Stimulated activated CD8-positive, alpha-beta memory T cell treated with anti-CD3 and anti-CD28 coated beads, Interleukin-7, amount 100 ng/mL, for 4 hours (primary cell): ENCODE results near the gene USP31.
"Not testable (repeated sequence)": the region's sequence is repeated elsewhere in the genome, so short reads cannot be mapped to it uniquely, and the experiment has no call there.

Experiments
- DNase-seq, 2 donors: peaks; one replicate each; pipeline ENCODE4 v3.0.0-alpha.2; 2020; ENCODE audit warnings: low read depth in 2 of 2

Gene USP31

DNA sequence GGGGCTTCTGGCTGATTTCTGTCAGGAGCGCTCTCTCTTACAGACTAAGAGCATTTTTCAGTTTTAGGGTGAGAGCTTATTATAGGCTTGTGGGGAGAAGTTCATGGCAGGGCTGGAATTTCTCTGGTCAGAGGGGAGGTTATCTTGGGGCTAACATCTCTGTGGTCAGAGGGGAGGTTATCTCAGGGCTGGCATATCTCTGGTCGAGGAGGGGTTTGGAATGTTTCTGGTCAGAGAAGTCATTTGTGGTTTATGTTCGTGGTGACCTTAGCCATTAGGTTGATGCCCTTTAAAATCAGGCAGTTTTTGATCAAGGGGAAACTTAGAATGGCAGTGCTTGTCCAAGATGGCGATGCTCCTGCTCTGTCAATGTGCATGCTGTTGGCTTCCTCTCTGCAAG, 10.8 kb upstream of the USP31 start:
- no peak for DNase-seq

DNA sequence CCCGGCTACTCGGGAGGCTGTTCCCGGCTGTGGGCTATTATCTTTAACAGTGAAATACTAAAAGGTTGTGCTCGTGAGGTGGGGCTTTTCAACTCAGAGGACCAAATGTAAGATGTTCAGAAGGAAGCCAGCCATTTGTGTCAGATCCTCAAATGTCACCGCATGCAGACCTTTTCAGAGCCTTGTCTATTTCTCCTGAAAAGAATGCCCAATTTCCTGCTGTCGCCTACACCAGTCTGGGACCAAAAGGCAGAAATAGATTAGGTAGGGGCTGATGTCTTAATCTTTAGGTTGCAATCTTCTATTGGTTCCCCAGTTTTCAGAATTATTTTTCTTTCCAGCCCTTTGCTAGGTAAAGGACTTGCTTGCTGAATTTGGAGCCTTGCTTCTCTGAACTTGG, 8.9 kb upstream of the USP31 start:
- no peak for DNase-seq

- DNase-seq = no peak
These were observed 7.8 kb upstream of the USP31 start for GRCh38 chr16:23156946-23157460.

DNA sequence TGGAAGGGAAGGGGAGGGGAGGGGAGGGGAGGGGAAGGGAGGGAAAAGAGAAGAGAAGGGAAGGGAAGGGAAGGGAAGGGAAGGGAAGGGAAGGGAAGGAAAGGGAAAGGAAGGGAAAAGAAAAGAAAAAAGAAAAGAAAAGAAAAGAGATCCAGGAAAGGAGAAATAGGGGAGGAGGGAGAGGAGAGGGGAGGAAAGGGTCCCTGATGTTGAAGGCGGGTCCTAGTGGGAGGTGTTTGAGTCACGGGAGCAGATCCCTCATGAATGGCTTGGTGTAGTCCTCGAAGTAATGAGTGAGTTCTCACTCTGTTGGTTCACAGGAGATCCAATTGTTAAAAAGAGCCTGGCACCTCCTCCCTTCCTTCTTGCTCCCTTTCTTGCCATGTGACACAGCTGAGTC, 6.9 kb upstream of the USP31 start:
- DNase-seq = no peak

DNA sequence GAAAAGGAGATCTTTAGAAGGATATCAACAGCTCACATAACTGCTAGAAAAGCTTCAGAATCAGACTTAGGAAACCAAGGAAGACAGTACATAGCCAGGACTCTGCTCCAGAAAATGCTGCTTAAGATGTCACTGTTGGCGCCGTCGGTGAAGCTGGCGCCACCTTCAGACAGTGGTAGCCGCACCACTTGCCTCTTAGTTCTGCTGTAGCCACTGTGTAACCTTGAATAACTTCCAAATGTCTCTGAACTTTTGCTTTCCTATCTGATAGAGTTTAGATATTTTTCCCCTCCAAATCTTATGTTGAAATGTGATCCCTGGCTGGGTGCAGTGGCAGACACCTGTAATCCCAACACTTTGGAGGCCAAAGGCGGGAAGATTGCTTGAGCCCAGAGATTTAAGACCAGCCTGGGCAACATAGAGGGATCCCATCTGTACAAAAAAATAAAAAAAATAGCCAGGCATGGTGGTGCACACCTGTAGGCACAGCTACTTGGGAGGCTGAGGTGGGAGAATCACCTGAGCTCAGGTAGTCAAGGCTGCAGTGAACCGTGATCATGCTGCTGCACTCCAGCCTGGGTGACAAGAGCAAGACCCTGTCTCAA, 6.3 kb upstream of the USP31 start:
- DNase-seq = no peak

DNA sequence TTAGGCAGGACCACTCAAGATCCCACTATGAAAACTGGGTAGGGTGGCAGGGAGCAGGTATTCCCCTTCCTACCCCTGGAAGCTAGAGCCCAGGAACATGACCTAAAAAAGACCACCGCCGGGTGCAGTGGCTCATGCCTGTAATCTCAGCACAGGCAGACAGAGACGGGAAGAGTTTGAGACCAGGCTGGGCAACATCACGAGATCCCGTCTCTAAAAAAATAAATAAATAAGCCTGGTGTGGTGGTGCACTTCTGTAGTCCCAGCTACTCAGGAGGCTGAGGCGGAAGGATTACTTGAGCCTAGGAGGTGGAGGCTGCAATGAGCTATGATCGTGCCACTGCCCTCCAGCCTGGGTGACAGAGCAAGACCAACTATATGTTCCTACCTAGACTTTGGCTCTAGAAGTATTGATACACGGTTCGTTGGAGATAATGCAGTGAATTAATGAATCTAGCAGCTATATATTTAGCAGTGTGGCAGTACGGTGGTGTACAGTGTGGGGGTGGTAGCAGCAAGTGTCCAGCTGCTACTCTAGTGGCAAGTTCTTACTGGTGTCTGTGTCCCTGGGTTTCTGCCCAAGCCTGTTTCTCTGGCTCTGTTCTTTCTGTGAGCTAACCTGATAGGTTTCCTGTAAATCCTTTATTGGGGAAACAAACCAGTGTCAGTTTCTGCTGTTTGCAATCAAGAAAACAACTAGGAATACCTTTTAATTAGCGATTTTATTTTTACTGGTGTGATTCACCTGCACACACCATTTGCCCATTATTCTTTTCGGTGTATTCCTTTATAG, 3.3 kb upstream of the USP31 start:
- no peak for DNase-seq

DNA sequence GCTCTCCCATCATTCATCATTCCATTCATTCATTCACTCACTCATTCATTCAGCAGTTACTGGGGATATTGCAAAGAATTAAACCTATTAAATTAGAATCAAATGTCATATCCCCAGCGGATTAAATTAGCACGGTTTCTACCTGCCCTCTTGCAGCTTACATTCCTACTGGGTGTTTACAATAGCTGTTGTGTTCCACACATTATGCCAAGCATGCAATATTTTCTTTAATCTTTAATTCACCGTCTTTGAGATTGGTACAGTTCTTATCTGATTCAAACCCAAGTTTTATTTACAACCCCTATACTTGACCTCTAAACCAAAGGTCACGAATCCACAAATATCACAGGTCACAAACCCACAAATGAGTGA, 727 bp upstream of the USP31 start:
- no peak for DNase-seq

GRCh38 chr16:23148513-23149266, 562 bp downstream of the USP31 start:
- peak; percentile 10 to 47 for DNase-seq

DNA sequence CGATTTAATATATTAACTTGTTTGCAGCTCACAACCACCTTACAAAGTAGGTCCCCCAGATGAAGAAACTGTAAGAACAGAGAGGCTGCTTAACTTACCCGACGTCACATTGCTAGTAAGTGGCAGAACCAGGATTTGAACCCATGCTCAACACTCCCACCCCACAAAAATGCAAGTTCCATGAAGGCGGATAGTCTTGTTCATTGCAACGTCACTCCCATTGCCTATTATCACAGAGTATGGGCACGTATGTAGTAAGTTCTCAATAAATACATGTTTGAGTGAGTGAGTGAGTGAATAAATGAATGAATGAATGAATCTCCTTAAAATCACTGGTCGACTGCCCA, 1.1 kb downstream of the USP31 start:
- DNase-seq = no peak

GRCh38 chr16:23147666-23148065, 1.6 kb downstream of the USP31 start:
- DNase-seq = no peak

DNA sequence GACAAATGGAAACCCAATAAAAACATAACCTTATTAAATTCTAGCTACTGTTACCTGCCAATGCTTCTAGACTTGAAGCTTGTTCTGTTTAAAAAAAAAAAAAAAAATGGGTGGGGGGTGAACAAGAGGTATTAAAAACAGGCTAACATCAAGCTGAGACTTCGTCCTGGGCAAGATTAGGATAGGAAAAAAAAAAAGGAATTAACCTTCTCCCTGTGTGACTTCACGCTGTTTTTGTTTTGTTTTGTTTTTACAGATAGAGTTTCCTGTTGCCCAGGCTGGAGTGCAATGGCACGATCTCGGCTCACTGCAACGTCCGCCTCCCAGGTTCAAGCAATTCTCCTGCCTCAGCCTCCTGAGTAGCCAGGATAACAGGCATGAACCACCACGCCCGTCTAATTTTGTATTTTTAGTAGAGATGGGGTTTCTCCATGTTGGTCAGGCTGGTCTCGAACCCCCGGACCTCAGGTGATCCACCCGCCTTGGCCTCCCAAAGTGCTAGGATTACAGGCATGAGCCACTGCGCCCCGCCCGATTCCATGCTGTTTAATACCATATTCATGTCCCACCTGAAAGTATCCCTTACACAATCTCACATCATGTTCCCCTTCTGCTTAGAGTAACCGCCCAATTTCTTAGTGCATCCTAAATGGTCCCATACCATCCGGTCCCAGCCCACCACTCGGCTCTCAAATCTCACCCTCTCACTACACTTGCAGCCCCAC, 2.2 kb downstream of the USP31 start:
- DNase-seq = no peak

DNA sequence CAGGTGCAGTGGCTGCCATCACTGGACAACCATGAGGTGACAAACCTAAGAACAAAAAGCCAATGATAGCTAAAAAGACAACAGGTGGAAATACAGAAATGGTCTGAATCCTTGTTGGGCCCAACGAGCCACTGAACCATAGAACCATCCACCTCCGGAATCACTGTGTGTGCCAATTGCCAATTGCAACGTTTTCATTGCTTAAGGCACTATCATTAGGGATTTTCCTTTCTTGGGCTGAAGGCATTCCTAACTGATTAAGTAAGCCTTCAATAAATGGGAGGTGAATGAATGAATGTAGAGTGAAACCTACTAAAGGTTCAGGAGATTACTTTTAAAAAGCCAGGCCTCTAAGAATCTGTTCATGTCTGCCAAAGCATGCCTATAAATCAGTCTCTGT, 3.6 kb downstream of the USP31 start:
- no peak for DNase-seq

- no peak for DNase-seq
These were observed 4.1 kb downstream of the USP31 start for GRCh38 chr16:23145186-23145585.

DNA sequence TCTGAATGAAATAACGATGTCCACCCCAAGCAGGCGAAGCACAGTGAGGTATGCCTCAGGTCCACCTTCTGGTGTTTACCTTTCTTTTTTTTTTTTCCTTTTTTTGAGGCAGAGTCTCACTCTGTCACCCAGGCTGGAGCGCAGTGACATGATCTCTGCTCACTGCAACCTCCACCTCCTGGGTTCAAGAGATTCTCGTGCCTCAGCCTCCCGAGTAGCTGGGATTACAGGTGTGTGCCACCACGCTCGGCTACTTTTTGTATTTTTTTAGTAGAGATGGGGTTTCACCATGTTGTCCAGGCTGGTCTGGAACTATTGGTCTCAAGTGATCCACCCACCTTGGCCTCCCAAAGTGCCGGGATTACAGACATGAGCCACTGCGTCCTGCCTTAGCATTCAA, 4.9 kb downstream of the USP31 start:
- DNase-seq = not testable (repeated sequence)

DNA sequence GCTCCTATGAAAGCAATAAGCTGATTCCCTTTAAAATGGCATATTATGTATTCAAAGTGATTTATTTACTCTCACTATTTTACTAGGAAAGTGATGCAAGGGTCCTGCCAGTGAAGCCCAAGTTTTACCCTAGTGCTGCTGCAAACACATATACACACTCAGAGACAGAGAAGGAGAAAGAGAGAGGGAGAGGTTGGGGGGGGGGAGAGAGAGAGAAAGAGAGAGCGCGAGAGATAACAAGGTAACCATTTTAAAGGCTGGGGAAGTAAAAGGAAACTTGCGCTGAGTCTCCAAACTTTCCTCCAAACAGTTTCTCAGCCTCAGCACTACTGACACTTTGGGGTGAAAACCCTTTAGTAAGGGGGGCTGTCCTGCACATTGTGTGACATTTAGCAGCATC, 5.9 kb downstream of the USP31 start:
- no peak for DNase-seq

- DNase-seq = no peak
These were observed 7.1 kb downstream of the USP31 start for GRCh38 chr16:23141959-23142740.

DNA sequence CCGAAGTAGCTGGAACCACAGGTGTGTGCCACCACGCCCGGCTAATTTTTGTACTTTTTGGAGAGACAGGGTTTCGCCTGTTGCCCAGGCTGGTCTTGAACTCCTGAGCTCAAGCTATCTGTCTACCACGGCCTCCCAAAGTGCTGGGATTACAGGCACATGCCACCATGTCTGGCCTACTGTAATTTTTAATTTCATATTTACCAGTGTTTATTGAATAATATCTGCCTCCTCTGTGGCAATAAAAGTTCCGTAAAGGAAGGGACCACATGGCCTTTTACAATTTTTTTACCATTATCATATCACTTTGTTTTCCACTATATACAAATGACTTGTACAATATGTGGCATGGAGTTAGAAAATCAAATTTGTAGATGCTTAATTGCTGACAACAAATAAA, 7.8 kb downstream of the USP31 start:
- DNase-seq = no peak

DNA sequence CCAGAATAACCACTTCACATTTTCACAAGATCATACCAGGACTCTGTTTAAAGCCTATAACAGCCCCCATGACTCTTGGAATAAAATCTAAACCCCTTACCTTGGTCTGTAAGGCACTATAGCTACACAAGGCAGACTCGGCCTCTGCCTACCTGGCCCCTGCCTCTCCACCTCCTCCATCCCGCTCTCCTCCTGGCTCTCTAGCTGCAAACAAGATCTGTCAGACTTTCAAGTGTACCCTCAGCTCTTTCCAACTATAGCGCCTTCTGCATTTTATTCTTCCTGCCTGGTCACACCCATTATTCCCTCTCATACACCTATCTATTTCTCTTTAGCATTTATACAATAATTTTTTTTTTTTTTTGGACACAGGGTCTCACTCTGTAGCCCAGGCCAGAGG, 8.2 kb downstream of the USP31 start:
- no peak for DNase-seq

DNA sequence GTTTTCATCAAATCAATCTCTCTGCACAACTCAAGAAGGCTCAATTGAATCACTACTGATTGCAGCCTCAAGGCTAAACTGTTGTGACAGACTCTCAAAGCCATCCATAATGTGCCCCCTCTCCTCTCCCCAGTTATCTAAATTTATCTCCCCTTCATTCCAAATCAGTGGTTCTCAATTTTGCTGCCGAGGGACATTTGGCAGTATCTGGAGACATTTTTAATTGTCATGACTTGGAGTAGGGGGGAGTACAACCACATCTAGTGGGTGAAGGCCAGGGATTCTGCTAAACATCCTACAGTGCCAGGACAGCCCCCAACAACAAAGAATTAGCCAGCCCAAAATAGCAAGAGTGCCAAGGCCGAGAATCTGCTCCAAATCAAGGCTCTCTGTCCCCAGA, 9.1 kb downstream of the USP31 start:
- no peak for DNase-seq

DNA sequence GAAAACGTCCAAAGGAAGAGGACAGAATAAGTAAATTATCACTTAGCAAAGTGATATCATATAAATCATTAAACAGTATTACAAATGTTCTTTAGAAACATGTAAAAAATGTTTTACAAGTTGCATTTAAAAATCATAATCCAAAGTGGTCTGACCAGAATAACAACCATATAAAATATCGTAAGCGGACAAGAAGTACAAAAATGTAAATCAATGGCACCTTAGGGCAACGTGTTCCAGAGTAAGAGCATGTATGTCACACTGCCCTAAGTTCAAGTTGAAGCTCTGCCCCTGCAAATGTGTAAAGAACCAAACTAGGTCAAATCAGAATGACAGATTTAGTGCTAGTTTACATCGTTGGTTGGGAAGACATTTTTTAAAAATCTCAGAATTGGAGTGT, 11.4 kb downstream of the USP31 start:
- no peak for DNase-seq

DNA sequence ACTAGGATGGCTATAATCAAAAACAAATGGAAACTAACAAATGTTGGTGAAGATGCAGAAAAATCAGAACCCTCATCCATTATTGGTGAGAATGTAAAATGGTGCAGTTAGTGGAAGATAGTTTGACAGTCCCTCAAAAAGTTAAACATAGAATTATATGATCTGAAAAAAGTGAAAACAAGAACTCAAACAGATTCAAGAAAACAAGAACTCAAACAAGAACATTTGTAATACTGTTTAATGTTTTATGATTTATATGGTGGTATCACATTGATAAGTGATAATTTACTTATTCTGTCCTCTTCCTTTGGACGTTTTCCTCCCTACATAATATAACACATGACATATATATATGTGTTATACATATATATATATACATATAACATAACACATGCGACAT, 12.0 kb downstream of the USP31 start:
- DNase-seq = no peak

DNA sequence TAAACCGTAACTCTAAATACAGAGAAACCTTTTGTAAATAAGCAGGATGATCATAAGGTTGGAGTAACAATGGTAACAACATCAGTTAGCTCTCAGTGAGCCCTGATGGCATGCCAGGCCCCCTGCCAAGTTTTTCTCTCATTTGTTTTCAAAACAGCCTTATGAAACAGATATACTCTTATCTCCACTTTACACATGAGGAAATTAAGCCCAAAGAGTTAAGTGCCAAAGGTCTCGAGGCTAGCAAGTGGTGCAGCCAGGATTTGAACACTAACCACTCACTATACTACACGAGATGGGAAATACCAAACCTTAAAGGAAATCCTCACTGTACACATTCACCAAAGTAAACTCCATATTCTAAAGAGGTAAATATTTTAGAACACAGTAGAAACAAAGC, 15.0 kb downstream of the USP31 start:
- DNase-seq = no peak
